Measurements from ENCODE around the gene KMT2C.
"Not testable (repeated sequence)": the region's sequence is repeated elsewhere in the genome, so short reads cannot be mapped to it uniquely, and the experiment has no call there.

- TF ChIP-seq CTCF, POLR2A (IDR thresholded peaks at IDR 0.05): not testable (repeated sequence)
Measured at GRCh38 chr7:152259645-152260044, 176.2 kb downstream of the KMT2C start.

Data from Peyer's patch (tissue), 4 donors.